Smooth muscle cell (in vitro differentiated cells): ENCODE measurements around the gene NOL4L. TPM values are rescaled to one million over a fixed set of nuclear protein-coding genes. Genes with fewer than 3 reads are reported as not detected.
"Not testable (repeated sequence)": the region's sequence is repeated elsewhere in the genome, so short reads cannot be mapped to it uniquely, and the experiment has no call there.

Experiments
- DNase-seq: peaks from one replicate; lab custom pipeline; 2025; ENCODE audit not compliant: unreplicated experiment; lab: John Stamatoyannopoulos, UW
- H2AFZ ChIP-seq: fragments of 200-600 bp; sonication (generic); 2 replicates; pipeline ENCODE4 v1.6.0; 2016; ENCODE audit warnings: antibody characterized with exemption, low read depth, mild to moderate bottlenecking
- H3F3A ChIP-seq: fragments of 200-600 bp; sonication (generic); 2 replicates; pipeline ENCODE4 v1.6.0; 2017; ENCODE audit warnings: antibody characterized with exemption, low read depth
- H3K27ac ChIP-seq: fragments of 200-600 bp; sonication (generic); 2 replicates; pipeline ENCODE4 v1.5.1; 2016; ENCODE audit warnings: low read depth, mild to moderate bottlenecking
- H3K27me3 ChIP-seq: fragments of 200-600 bp; sonication (generic); 2 replicates; pipeline ENCODE4 v1.6.1; 2016; ENCODE audit warnings: low read depth, mild to moderate bottlenecking
- H3K36me3 ChIP-seq: fragments of 200-600 bp; sonication (generic); 2 replicates; pipeline ENCODE4 v1.5.1; 2016; ENCODE audit warnings: low read depth
- H3K4me1 ChIP-seq: fragments of 200-600 bp; sonication (generic); 2 replicates; pipeline ENCODE4 v1.5.1; 2016; ENCODE audit warnings: low read depth
- H3K4me2 ChIP-seq: fragments of 200-600 bp; sonication (generic); 2 replicates; pipeline ENCODE4 v1.6.0; 2016; ENCODE audit warnings: mild to moderate bottlenecking
- H3K4me3 ChIP-seq: fragments of 200-600 bp; sonication (generic); 2 replicates; pipeline ENCODE4 v1.5.1; 2016; ENCODE audit warnings: mild to moderate bottlenecking
- H3K79me2 ChIP-seq: fragments of 200-600 bp; sonication (generic); 2 replicates; pipeline ENCODE4 v1.6.0; 2016; ENCODE audit warnings: low read depth, mild to moderate bottlenecking
- H3K9ac ChIP-seq: fragments of 200-600 bp; sonication (generic); 2 replicates; pipeline ENCODE4 v1.6.0; 2016; ENCODE audit warnings: low read depth
- H3K9me3 ChIP-seq: fragments of 200-600 bp; sonication (generic); replicated peaks from 2 replicates; pipeline ENCODE4 v1.5.1; 2016; ENCODE audit warnings: low read depth
- H4K20me1 ChIP-seq: fragments of 200-600 bp; sonication (generic); 2 replicates; pipeline ENCODE4 v1.6.0; 2016; ENCODE audit warnings: low read depth
- WGBS: methylation state at CpG from one replicate; pipeline ENCODE4 v1.1.7; 2016; ENCODE audit warnings: low lambda C conversion rate; 5-methylcytosine and 5-hydroxymethylcytosine counted together
- polyA plus RNA-seq: library from polyadenylated mRNA; unstranded; fragments of >200 nt; fragmentation: Nextera tagmentation; extraction: Ambion mirVana; gene quantifications from 2 replicates; pipeline ENCODE4 v1.2.1, GENCODE V29; 2016
- total RNA-seq: library from RNA; depleted of rRNA; stranded (reverse); fragments of >200 nt; gene quantifications from 2 replicates; pipeline ENCODE4 v1.2.3, GENCODE V29; 2014
- TF ChIP-seq, protein P1 (sequence below): fragments of 200-600 bp; sonication (generic); IDR thresholded peaks from 2 replicates; pipeline ENCODE4 v1.5.1; 2017; ENCODE audit warnings: borderline replicate concordance, mild to moderate bottlenecking, antibody characterized with exemption; ENCODE audit not compliant: insufficient read depth, poor library complexity, severe bottlenecking

NOL4L gene
- total and polyA plus RNA-seq, 2 experiments from 2014 or later, result 26.0 to 26.2 TPM

DNA sequence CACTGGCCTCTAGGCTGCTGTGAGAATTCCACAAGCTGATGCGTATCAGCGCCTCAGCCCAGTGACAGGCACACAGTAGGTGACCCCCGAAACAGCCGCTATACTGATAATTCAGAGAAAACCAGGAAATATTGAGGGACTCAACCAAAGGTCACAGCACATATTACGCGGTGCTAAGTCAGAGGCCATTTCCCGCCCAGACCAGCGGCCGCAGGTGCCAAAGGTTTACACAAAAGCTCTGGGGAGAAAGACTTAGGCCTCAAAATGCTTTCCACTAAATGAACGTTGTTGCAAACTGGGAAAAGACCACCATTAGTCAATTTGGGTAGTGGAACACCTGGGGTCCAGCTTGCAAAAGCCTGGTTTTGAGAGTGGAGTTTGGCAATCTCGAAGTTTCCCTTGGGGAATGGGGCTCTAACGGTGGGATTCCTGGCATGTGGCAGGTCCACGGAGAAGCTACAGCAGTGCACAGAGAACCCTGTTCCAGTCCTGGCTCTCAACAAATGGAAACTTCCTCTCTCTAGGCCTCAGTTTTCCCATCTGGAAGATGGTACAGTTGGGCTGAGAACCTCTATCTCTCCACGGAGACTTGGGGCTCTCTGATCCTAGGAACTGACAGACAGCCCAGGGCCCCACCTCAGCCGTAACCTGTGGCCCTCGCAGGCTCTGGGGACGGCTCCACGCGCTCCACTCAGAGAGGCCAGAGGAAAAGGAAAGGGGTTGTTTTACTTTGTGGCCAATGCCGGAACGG lies 4.7 kb downstream of the NOL4L start:
- H4K20me1 ChIP-seq, result no peaks in the 10 kb centered on the region
- H3K36me3 ChIP-seq, result no peaks in the 10 kb centered on the region
- H2AFZ ChIP-seq, result no peak overlapping the region
- peaks cover 30% of the 10 kb centered on the region for H3F3A ChIP-seq
- H3K4me1 ChIP-seq, result peaks cover 20% of the 10 kb centered on the region
- DNase-seq, result no peak
- no peak overlapping the region for H3K9ac ChIP-seq
- no peak overlapping the region for H3K27ac ChIP-seq
- TF ChIP-seq, protein P1, sequence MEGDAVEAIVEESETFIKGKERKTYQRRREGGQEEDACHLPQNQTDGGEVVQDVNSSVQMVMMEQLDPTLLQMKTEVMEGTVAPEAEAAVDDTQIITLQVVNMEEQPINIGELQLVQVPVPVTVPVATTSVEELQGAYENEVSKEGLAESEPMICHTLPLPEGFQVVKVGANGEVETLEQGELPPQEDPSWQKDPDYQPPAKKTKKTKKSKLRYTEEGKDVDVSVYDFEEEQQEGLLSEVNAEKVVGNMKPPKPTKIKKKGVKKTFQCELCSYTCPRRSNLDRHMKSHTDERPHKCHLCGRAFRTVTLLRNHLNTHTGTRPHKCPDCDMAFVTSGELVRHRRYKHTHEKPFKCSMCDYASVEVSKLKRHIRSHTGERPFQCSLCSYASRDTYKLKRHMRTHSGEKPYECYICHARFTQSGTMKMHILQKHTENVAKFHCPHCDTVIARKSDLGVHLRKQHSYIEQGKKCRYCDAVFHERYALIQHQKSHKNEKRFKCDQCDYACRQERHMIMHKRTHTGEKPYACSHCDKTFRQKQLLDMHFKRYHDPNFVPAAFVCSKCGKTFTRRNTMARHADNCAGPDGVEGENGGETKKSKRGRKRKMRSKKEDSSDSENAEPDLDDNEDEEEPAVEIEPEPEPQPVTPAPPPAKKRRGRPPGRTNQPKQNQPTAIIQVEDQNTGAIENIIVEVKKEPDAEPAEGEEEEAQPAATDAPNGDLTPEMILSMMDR, result no peak
- H3K79me2 ChIP-seq, result no peaks in the 10 kb centered on the region
- H3K9me3 ChIP-seq, result no peaks in the 10 kb centered on the region
- H3K4me3 ChIP-seq, result no peak overlapping the region
- no peaks in the 10 kb centered on the region for H3K27me3 ChIP-seq
- WGBS, result 91% methylated on average over 21 of the region's 21 CpGs
- H3K4me2 ChIP-seq, result no peak overlapping the region

DNA sequence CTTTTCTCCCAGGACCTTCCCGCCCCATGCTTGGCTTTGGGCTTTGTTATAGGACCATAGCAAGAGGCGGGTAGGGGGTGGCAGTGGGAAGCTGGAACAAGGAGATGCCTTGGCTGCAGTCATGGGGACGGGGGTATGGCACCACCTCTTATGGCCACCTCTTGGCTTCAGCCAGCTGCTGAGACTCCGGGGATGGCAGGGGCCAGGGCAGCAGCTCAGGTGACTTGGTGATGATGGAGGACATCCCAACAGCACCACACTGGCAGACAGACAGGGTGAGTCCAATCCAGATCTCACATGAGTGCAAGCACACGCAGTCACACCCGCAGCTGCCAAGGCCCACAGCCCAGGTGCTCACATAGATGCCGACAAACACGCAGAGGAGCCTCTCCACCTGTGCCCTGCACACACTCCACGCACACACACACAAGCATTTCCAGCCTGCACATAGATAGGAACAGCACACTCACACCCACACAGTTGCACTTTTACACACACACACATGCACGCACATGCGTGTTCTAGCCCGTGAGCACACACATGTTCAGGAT lies 6.2 kb downstream of the NOL4L start:
- Histone ChIP-seq H3K4me1 (peaks cover 20% of the 10 kb centered on the region), H3K27me3 (no peaks in the 10 kb centered on the region), H3K9ac (no peak overlapping the region), H3F3A (peaks cover 30% of the 10 kb centered on the region), H4K20me1 (no peaks in the 10 kb centered on the region), H3K79me2 (no peaks in the 10 kb centered on the region), H3K27ac (no peak overlapping the region), H3K9me3 (no peaks in the 10 kb centered on the region), H3K36me3 (no peaks in the 10 kb centered on the region), H3K4me2 (no peak overlapping the region), H3K4me3 (no peak overlapping the region), H2AFZ (no peak overlapping the region)
- TF ChIP-seq, protein P1, result no peak
- DNase-seq, result no peak
- WGBS, result 94% methylated on average over 12 of the region's 12 CpGs

GRCh38 chr20:32578062-32578461 lies 7.1 kb downstream of the NOL4L start:
- not testable (repeated sequence) for DNase-seq, H3K9ac ChIP-seq, H3K9me3 ChIP-seq, H4K20me1 ChIP-seq, H3K36me3 ChIP-seq, H3K4me3 ChIP-seq, H3K27me3 ChIP-seq, H3K27ac ChIP-seq, H2AFZ ChIP-seq, H3K4me2 ChIP-seq, H3K79me2 ChIP-seq
- Histone ChIP-seq H3F3A (peaks cover 30% of the 10 kb centered on the region), H3K4me1 (peaks cover 20% of the 10 kb centered on the region)
- WGBS, result 83% methylated on average over 3 of the region's 3 CpGs

DNA sequence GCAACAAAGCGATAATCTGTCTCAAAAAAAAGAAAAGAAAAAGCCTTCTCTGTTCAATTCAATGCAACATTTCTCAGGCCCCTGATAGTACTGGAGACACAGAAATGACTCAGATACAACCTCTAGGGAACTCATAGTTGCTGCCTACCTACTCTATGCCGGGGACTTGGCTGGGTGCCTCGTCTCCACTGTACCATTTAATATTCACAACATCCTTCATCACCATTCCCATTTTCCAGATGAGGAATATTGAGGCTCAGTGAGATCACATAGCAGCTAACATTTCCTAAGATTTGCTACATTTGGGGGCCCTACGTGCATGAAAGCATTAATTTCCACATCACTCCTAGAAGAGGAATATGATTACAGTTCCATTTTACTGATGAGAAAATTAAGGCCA lies 7.5 kb downstream of the NOL4L start:
- Histone ChIP-seq H3K9ac (no peak overlapping the region), H3K27me3 (no peaks in the 10 kb centered on the region), H3K4me2 (no peak overlapping the region), H3K9me3 (no peaks in the 10 kb centered on the region), H4K20me1 (no peaks in the 10 kb centered on the region), H3K36me3 (no peaks in the 10 kb centered on the region), H3F3A (peaks cover 28% of the 10 kb centered on the region), H3K4me1 (peaks cover 18% of the 10 kb centered on the region), H3K79me2 (no peaks in the 10 kb centered on the region), H3K27ac (no peak overlapping the region), H3K4me3 (no peak overlapping the region), H2AFZ (no peak overlapping the region)
- no peak for DNase-seq
- 87% methylated on average over 4 of the region's 4 CpGs for WGBS
- TF ChIP-seq, protein P1, result no peak
